ENCODE results near the gene TFPI.

DNA sequence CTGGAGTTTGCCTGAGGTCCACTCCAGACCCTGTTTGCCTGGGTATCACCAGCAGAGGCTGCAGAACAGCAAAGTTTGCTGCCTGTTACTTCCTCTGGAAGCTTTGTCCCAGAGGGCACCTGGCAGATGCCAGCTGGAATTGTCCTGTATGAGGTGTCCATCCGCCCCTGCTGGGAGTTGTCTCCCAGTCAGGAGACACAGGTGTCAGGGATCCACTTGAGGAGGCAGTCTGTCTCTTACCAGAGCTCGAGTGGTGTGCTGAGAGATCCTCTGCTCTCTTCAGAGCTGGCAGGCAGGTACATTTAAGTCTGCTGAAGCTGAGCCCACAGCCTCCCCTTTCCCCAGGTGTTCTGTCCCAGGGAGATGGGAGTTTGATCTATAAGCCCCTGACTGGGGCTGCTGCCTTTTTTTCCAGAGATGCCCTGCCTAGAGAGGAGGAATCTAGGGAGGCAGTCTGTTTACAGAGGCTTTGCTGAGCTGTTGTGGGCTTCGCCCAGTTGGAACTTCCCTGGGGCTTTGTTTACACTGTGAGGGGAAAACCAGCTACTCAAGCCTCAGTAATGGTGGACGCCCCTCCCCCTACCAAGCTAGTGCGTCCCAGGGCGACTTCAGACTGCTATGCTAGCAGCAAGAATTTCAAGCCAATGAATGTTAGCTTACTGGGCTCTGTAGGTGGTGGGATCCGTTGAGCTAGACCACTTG is 34.7 kb downstream of the TFPI start:
- TF ChIP-seq EZH2 (IDR thresholded peaks at IDR 0.05) (no peak), POLR2AphosphoS5 (IDR thresholded peaks at IDR 0.05; ENCODE audit: borderline replicate concordance, low read depth, low read length) (no peak), FOXP2 (optimal IDR thresholded peaks at IDR 0.05; ENCODE audit: control extremely low read depth, extremely low read length, insufficient read depth) (no peak)
